SKM-1 treated with dmso at 0.1 percent for 144 hours (cell line): Measurements from ENCODE around the gene DNAJC1.

Source experiments
- DNase-seq: peaks from one replicate; lab custom pipeline; 2025; ENCODE audit not compliant: unreplicated experiment; lab: John Stamatoyannopoulos, UW

The DNAJC1 gene

GRCh38 chr10:21771219-21771618 lies 232.3 kb downstream of the DNAJC1 start:
- no peak for DNase-seq

DNA sequence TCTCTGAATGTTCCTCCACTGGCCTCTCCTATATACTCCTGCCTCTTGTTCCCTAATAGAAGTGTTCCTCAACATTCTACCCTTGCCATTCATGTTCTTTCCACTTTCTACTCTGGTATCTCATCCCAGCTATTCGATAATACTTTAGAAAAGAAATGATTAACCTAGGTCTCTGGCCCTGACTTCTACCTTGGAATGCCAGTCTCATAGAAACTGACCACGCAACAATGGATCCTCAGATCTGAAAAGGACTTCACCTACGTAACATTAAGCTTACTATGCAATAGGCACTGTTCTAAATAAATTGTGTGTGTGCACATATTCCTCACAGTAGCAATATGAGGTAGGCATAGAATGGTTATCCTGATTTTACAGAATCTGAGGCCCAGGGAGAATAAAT lies 234.5 kb downstream of the DNAJC1 start:
- no peak for DNase-seq

GRCh38 chr10:21764466-21765189 lies 238.9 kb downstream of the DNAJC1 start:
- DNase-seq: no peak

DNA sequence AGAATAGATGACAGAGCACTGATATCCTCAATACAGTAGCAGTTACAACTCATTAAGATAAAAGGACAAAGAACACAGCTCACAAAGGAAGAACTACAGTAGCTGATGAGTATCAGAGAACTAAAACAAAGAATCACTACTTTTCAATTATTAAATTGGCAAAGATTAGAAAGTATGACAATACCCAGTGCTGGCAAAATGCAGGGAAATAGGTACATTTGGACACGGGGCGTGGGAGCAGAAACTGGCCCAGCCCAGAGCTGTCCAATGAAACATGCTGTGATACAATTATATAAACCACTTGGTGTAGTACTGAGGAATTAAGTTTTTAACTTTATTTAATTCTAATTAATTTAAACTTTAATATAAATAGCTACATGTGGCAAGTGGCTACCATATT lies 243.2 kb downstream of the DNAJC1 start:
- no peak for DNase-seq

- DNase-seq: no peak
Observed at GRCh38 chr10:21759232-21759631, 244.3 kb downstream of the DNAJC1 start.

- DNase-seq: no peak
Observed at GRCh38 chr10:21758696-21759095, 244.8 kb downstream of the DNAJC1 start.

DNA sequence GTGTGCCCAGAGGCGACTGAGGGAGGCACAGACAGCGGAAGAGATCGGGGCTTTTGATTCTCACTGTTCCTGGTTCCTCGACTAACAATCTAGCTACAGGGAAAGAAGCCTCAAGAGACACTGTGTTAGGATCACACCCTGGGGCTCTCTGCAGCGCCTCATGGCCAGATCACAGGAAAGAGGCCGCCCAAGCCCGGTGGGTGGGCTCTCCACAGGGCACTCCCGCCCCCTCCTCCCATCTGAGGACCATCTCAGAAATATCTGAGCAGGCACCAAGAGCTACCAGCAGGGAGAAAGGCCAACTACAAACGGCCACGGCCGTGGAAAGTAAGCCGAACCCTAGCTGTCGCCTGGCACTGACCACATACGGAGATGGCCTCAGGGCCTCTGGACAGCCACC lies 245.3 kb downstream of the DNAJC1 start:
- no peak for DNase-seq

DNA sequence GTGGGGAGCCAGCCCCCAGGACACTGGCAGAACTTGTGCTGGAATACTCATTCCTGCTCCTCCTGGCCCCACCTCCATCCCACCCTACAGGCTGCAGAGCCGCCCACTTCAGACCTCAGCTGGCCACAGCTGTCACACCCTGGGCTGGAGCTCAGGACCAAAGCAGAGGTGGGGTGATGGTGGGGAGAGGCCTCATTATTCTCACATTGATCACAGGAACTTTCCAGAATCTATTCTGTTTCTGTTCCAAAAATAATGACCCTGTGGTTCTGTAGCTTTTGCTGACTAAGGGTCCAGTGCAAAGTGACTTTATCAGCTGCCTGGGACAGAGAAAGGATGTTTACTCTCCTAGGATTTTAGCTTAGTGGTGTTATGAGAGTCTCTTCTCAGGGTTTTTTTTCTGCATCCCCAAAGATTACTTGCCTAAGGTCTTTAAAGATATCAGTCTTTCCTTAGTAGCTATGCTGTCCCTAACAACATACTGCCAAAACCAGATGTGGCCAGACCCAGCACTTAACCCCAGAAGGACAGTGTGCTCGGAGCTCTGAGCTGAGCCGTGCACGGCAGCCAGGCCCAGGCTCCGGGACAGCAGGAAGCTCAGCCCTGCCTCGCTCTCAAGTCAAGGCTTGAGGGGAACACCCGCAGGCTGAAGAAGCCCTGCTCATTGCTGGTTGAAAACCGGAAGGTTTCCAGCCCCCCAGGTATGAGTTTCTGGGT lies 246.2 kb downstream of the DNAJC1 start:
- no peak for DNase-seq

DNA sequence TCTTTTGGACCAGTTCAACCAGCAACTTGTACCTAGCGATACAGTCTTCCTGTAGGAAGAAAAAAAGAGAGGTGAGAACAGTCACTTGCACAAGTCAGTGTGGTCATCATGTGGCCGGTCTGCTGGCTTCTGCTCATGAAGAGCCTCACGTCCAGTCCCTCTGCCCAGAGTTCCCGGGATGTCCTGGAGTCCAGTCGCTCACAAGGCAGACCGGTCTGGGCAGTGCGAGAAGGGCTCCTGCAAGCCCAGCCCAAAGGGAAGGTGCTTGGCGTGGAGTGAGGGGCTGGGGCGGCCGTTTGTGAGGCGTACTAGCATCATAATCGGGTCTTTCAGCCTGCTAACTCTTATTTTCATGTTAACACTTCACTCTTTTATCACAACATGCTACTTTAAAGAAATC lies 246.8 kb downstream of the DNAJC1 start:
- DNase-seq: no peak

- peak; percentile 31 for DNase-seq
Observed at GRCh38 chr10:21754410-21755011, 249.0 kb downstream of the DNAJC1 start.

GRCh38 chr10:21753497-21754270 lies 249.8 kb downstream of the DNAJC1 start:
- DNase-seq: no peak

- no peak for DNase-seq
Observed at GRCh38 chr10:21751341-21752310, 251.9 kb downstream of the DNAJC1 start.

- no peak for DNase-seq
Observed at GRCh38 chr10:21750424-21750823, 253.1 kb downstream of the DNAJC1 start.

DNA sequence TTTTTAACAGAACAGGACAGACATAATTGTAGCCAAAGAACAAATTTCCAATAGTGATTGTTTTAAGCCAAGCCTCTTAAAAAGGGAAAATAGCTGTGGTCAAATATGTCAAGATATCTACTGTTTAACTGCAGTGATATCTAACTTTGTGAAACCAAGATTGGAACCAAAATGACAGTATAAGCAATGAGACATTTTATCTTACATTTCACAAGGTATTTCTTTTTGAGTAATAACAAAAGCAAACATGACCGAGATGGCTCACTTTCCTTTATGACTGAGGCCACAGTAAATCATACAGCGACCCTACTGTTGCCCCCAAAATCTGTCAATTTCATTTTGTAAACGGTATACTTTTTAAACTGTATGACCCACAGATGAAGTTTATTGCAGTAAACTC lies 253.7 kb downstream of the DNAJC1 start:
- no peak for DNase-seq

- no peak for DNase-seq
Observed at GRCh38 chr10:21747809-21748208, 255.7 kb downstream of the DNAJC1 start.

GRCh38 chr10:21746118-21746517 lies 257.4 kb downstream of the DNAJC1 start:
- DNase-seq: no peak

GRCh38 chr10:21744223-21744622 lies 259.3 kb downstream of the DNAJC1 start:
- DNase-seq: no peak

GRCh38 chr10:21742740-21743412 lies 260.7 kb downstream of the DNAJC1 start:
- no peak for DNase-seq

GRCh38 chr10:21740989-21741388 lies 262.5 kb downstream of the DNAJC1 start:
- DNase-seq: no peak

- DNase-seq: no peak
Observed at GRCh38 chr10:21737106-21737505, 266.4 kb downstream of the DNAJC1 start.
